ENCODE results near the gene ABCC5. TPM values are rescaled to one million over a fixed set of nuclear protein-coding genes. Genes with fewer than 3 reads are reported as not detected.

The ABCC5 gene
- total RNA-seq, 1 donor from 2014 or later, result 61.2 TPM

DNA sequence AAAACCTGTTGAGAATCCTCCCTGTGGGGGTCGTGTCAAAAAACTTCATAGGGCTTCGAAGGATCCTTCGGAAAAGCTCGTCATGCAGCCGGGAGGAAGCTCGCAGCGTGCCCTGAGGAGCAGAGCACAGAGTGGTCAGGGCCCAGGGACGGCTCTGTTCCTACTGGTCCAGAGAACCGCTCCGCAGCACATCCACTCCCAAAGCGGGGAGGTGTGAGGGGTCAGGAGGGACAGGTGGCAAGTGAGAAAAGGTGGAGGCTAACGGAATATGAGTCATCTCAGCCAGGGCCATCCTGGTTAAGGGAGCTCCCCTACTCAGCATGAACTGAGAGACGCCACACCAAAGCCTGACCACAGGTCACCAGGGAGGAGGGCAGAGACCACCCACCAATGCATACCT lies 66.2 kb downstream of the ABCC5 start:
- Mint-ChIP-seq H3K36me3 (peaks cover 37% of the 10 kb centered on the region), H3K9me3 (no peaks in the 10 kb centered on the region), H3K4me1 (ENCODE audit: unreplicated experiment) (no peaks in the 10 kb centered on the region), H3K27me3 (no peaks in the 10 kb centered on the region), H3K27ac (no peak overlapping the region), H3K4me3 (no peak overlapping the region)
- TF ChIP-seq, protein P1, sequence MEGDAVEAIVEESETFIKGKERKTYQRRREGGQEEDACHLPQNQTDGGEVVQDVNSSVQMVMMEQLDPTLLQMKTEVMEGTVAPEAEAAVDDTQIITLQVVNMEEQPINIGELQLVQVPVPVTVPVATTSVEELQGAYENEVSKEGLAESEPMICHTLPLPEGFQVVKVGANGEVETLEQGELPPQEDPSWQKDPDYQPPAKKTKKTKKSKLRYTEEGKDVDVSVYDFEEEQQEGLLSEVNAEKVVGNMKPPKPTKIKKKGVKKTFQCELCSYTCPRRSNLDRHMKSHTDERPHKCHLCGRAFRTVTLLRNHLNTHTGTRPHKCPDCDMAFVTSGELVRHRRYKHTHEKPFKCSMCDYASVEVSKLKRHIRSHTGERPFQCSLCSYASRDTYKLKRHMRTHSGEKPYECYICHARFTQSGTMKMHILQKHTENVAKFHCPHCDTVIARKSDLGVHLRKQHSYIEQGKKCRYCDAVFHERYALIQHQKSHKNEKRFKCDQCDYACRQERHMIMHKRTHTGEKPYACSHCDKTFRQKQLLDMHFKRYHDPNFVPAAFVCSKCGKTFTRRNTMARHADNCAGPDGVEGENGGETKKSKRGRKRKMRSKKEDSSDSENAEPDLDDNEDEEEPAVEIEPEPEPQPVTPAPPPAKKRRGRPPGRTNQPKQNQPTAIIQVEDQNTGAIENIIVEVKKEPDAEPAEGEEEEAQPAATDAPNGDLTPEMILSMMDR (conservative IDR thresholded peaks at IDR 0.05), result no peak
- DNase-seq (ENCODE audit: extremely low spot score, unreplicated experiment), result no peak

DNA sequence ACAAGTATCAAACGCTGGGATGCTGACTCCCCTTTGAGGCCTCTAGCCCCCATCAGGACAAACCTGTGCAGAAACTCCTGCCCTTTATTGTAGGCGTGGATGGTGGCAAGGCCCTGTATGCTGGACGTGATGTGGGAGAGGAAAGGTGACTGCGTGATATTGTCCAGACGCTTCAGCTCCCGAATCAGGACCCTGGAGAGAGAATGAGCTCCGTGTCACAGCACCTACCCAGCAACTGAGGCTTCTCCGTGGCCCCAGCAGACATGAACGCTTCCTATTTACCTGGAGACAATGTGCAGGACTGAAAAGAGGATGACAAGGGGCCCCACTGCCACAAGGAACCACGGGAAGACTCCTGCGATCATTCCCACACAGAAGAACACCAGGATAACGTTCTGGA lies 68.0 kb downstream of the ABCC5 start:
- Mint-ChIP-seq H3K9me3 (no peaks in the 10 kb centered on the region), H3K27ac (no peak overlapping the region), H3K4me1 (ENCODE audit: unreplicated experiment) (no peaks in the 10 kb centered on the region), H3K36me3 (peaks cover 35% of the 10 kb centered on the region), H3K4me3 (no peak overlapping the region), H3K27me3 (no peaks in the 10 kb centered on the region)
- TF ChIP-seq, protein P1 (conservative IDR thresholded peaks at IDR 0.05), result no peak
- DNase-seq (ENCODE audit: extremely low spot score, unreplicated experiment), result no peak

DNA sequence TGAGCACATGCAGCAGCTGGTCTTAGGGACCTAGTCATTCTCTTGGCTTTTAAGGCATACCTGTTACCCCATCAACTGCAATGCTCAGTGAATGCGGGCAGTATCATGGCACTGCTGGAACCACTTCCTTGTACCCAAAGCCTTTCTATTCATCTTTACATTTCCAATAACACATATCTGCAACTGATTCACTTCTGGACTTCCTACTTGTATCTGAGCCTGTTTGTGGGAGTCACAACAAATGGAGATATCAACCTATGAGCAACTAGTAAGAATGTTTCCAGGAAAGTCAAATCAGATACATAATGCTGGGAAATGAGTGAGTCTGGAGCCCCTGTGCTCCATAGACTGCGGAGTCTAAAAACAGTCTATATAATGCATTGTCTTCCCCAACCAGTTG lies 71.6 kb downstream of the ABCC5 start:
- TF ChIP-seq, protein P1 (conservative IDR thresholded peaks at IDR 0.05), result no peak
- Mint-ChIP-seq H3K4me1 (ENCODE audit: unreplicated experiment) (no peaks in the 10 kb centered on the region), H3K27ac (no peak overlapping the region), H3K27me3 (no peaks in the 10 kb centered on the region), H3K36me3 (peaks cover 21% of the 10 kb centered on the region), H3K4me3 (no peak overlapping the region), H3K9me3 (no peaks in the 10 kb centered on the region)
- DNase-seq (ENCODE audit: extremely low spot score, unreplicated experiment), result no peak

DNA sequence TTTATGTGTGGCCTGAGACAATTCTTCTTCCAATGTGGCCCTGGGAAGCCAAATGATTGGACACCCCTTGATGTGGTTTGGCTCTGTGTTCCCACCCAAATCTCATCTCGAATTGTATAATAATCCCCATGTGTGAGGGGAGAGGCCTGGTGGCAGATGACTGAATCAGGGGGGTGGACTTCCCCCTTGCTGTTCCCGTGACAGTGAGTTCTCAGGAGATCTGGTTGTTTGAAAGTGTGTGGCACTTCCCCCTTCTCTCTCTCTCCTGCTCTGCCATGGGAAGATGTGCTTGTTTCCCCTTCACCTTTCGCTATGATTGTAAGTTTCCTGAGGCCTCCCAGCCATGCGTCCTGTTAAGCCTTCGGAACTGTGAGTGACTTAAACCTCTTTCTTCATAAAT lies 72.9 kb downstream of the ABCC5 start:
- Mint-ChIP-seq H3K4me3 (no peak overlapping the region), H3K9me3 (no peaks in the 10 kb centered on the region), H3K4me1 (ENCODE audit: unreplicated experiment) (no peaks in the 10 kb centered on the region), H3K36me3 (peaks cover 17% of the 10 kb centered on the region), H3K27me3 (no peaks in the 10 kb centered on the region), H3K27ac (no peak overlapping the region)
- TF ChIP-seq, protein P1 (conservative IDR thresholded peaks at IDR 0.05), result no peak
- DNase-seq (ENCODE audit: extremely low spot score, unreplicated experiment), result no peak

DNA sequence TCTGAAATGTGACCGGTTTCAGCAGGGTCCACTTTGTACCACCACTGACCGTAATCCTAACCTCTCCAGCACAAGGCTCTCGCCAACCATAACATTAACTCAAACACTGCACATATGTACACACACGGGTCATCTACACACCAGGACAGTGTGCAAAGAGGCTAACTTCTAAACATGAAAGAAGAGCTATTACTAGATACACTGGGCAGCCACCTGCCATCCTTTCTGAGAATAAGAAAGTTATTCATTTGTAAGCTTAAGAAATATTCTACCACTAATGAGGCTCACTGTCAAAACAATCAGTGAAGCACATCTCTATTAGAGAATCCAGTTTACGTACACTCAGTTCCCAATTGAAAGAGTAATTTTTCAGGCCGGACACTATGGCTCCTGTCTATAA lies 73.9 kb downstream of the ABCC5 start:
- TF ChIP-seq, protein P1 (conservative IDR thresholded peaks at IDR 0.05), result no peak
- no peak overlapping the region for H3K4me3 Mint-ChIP-seq
- no peaks in the 10 kb centered on the region for H3K27me3 Mint-ChIP-seq
- H3K27ac Mint-ChIP-seq, result no peak overlapping the region
- H3K9me3 Mint-ChIP-seq, result no peaks in the 10 kb centered on the region
- no peaks in the 10 kb centered on the region for H3K4me1 Mint-ChIP-seq (ENCODE audit: unreplicated experiment)
- H3K36me3 Mint-ChIP-seq, result peaks cover 11% of the 10 kb centered on the region
- DNase-seq (ENCODE audit: extremely low spot score, unreplicated experiment), result no peak

DNA sequence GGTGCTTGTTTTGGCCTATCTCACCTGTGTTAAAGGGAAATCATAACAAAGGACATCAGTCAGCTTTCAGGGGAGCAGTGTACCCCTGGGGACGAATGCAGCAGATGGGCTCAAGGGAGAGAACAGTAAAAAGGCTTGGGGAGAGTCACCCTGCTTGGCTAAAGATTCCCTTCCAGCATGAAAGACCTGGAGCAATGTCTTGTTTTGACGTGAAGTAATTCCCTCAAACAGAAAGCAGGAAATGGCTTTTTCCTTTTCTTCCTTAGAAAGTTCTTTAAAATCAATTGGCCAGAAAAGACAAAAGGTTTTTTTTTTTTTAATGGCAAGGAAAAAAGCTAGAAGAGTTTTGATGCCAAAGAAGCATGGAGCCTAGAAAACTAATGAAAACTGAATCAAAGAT lies 76.5 kb downstream of the ABCC5 start:
- DNase-seq (ENCODE audit: extremely low spot score, unreplicated experiment), result no peak
- H3K27ac Mint-ChIP-seq, result no peak overlapping the region
- no peaks in the 10 kb centered on the region for H3K4me1 Mint-ChIP-seq (ENCODE audit: unreplicated experiment)
- no peaks in the 10 kb centered on the region for H3K9me3 Mint-ChIP-seq
- peaks cover 13% of the 10 kb centered on the region for H3K36me3 Mint-ChIP-seq
- TF ChIP-seq, protein P1 (conservative IDR thresholded peaks at IDR 0.05), result no peak
- H3K4me3 Mint-ChIP-seq, result no peak overlapping the region
- no peaks in the 10 kb centered on the region for H3K27me3 Mint-ChIP-seq
